ENCODE data around the gene DDX56. TPM values are rescaled to one million over a fixed set of nuclear protein-coding genes. Genes with fewer than 3 reads are reported as not detected.

Gene DDX56
- polyA plus RNA-seq, 1 of the 3 experiments (the other 2 are of a cell fraction) = 97.1 TPM

- Histone ChIP-seq H3F3A (replicated peaks; ENCODE audit: insufficient read depth) (peaks cover 8% of the 10 kb centered on the region), H3K27ac (ENCODE audit: low read depth in 2 of 2, low read length in 1 of 2) (no peak overlapping the region), H3K9me3 (no peaks in the 10 kb centered on the region), H3K79me2 (ENCODE audit: insufficient read depth) (peaks cover 10% of the 10 kb centered on the region; the same call in 1 of the 2 replicates), H3K4me2 (no peak overlapping the region), H2AFZ (ENCODE audit: low read depth) (no peak overlapping the region), H3K4me1 (ENCODE audit: control insufficient read depth in 1 of 2, insufficient read depth in 2 of 2, low read depth in 1 of 2, low read length in 1 of 2) (peaks cover 4 to 5% of the 10 kb centered on the region in 2 experiments; a peak in 2 of 4 replicates), H4K20me1 (ENCODE audit: insufficient read depth) (peaks cover 10% of the 10 kb centered on the region), H3K9ac (no peak overlapping the region), H3K9me2 (no peaks in the 10 kb centered on the region), H3K36me3 (replicated peaks in 1 of 2; ENCODE audit: control insufficient read depth in 1 of 2, insufficient read depth in 2 of 2, low read length in 1 of 2) (peaks cover 39 to 68% of the 10 kb centered on the region in 2 experiments), H3K4me3 (ENCODE audit: low read depth in 2 of 2, low read length in 1 of 2) (no peak overlapping the region; a peak in 1 of 4 replicates), H3K27me3 (ENCODE audit: insufficient read depth) (no peaks in the 10 kb centered on the region)
- no peak for TF ChIP-seq FOXJ3 (CRISPR knock-in tag; IDR thresholded peaks at IDR 0.05)
- no peak for TF ChIP-seq ZBTB33 (IDR thresholded peaks at IDR 0.05; ENCODE audit: borderline replicate concordance, low read depth)
- no peak for TF ChIP-seq MEF2A (IDR thresholded peaks at IDR 0.05; ENCODE audit: borderline replicate concordance, low read depth)
- TF ChIP-seq CTCF (IDR thresholded peaks at IDR 0.05) = no peak
- no peak for TF ChIP-seq GATA2 (CRISPR knock-in tag; IDR thresholded peaks at IDR 0.05)
- no peak for TF ChIP-seq SMC3 (IDR thresholded peaks at IDR 0.05; ENCODE audit: low read depth, low read length)
- no peak for TF ChIP-seq NRF1 (IDR thresholded peaks at IDR 0.05; ENCODE audit: low read depth, low read length)
- CTCF ChIA-PET = interaction anchor here (0.5 to 7.2 kb wide), 62 partner anchors 10 to 572 kb away, joined by 3 to 98 read pairs (median 4); partner anchors contain the start of genes DDX56, H2AZ2, NPC1L1 and NUDCD3
- 89% methylated on average over 16 of the region's 16 CpGs for WGBS (ENCODE audit: low lambda C conversion rate)
- DNase-seq = no peak
- POLR2A ChIA-PET = interaction anchor here (1.2 to 3.3 kb wide), 4 partner anchors 8 to 365 kb away, joined by 3 to 12 read pairs (median 8); partner anchors contain the start of genes DDX56, NUDCD3 and YKT6
These were observed 7.7 kb downstream of the DDX56 start for GRCh38 chr7:44565795-44566559.

GRCh38 chr7:44565097-44565794, 8.5 kb downstream of the DDX56 start:
- Histone ChIP-seq H3K27ac (ENCODE audit: low read depth in 2 of 2, low read length in 1 of 2) (no peak overlapping the region), H3K4me1 (ENCODE audit: control insufficient read depth in 1 of 2, insufficient read depth in 2 of 2, low read depth in 1 of 2, low read length in 1 of 2) (peaks cover 4 to 5% of the 10 kb centered on the region in 2 experiments; a peak in 2 of 4 replicates), H3K9me2 (no peaks in the 10 kb centered on the region), H3K9me3 (no peaks in the 10 kb centered on the region), H3K4me2 (no peak overlapping the region), H4K20me1 (ENCODE audit: insufficient read depth) (peaks cover 10% of the 10 kb centered on the region), H3K4me3 (ENCODE audit: low read depth in 2 of 2, low read length in 1 of 2) (no peak overlapping the region; a peak in 1 of 4 replicates), H3F3A (replicated peaks; ENCODE audit: insufficient read depth) (peaks cover 8% of the 10 kb centered on the region), H3K79me2 (ENCODE audit: insufficient read depth) (peaks cover 3% of the 10 kb centered on the region; the same call in 1 of the 2 replicates), H2AFZ (ENCODE audit: low read depth) (no peak overlapping the region), H3K9ac (no peak overlapping the region), H3K27me3 (ENCODE audit: insufficient read depth) (no peaks in the 10 kb centered on the region), H3K36me3 (replicated peaks in 1 of 2; ENCODE audit: control insufficient read depth in 1 of 2, insufficient read depth in 2 of 2, low read length in 1 of 2) (peaks cover 33 to 61% of the 10 kb centered on the region in 2 experiments)
- DNase-seq = peak; percentile 80
- ChIA-PET POLR2A (interaction anchor here (0.5 to 3.3 kb wide), 7 partner anchors 9 to 365 kb away, joined by 3 to 12 read pairs (median 4); partner anchors contain the start of genes DDX56, NUDCD3 and YKT6), CTCF (interaction anchor here (0.5 to 7.2 kb wide), 67 partner anchors 9 to 573 kb away, joined by 3 to 98 read pairs (median 4); partner anchors contain the start of genes DDX56, H2AZ2, NPC1L1 and NUDCD3)
- WGBS (ENCODE audit: low lambda C conversion rate) = 67% methylated on average over 7 of the region's 13 CpGs
- TF ChIP-seq RFX5 (IDR thresholded peaks at IDR 0.05; ENCODE audit: low read length) (no peak), RAD21 (IDR thresholded peaks at IDR 0.05; ENCODE audit: low read length) (peak; percentile 78), SMC3 (IDR thresholded peaks at IDR 0.05; ENCODE audit: low read depth, low read length) (peak; percentile 90), GATA2 (CRISPR knock-in tag; IDR thresholded peaks at IDR 0.05) (no peak), EZH2phosphoT487 (IDR thresholded peaks at IDR 0.05; ENCODE audit: borderline replicate concordance, low read depth) (no peak), PBX3 (IDR thresholded peaks at IDR 0.05) (no peak), CHD2 (IDR thresholded peaks at IDR 0.05; ENCODE audit: low read length, partially characterized antibody) (no peak), FOXM1 (IDR thresholded peaks at IDR 0.05; ENCODE audit: low read depth) (no peak), RCOR1 (IDR thresholded peaks at IDR 0.05; ENCODE audit: low read length) (no peak), ZBTB33 (IDR thresholded peaks at IDR 0.05; ENCODE audit: borderline replicate concordance, low read depth) (no peak)
